ENCODE data around the gene MCM5. TPM values are rescaled to one million over a fixed set of nuclear protein-coding genes. Genes with fewer than 3 reads are reported as not detected.

MCM5 gene
- total and polyA plus RNA-seq, 2 of the 13 experiments (the other 11 are each of a cell fraction or from before 2014, with no cell fraction given), result 40.2 to 93.5 TPM

- TF ChIP-seq MLLT10 (CRISPR knock-in tag; IDR thresholded peaks at IDR 0.05), result no peak
- 0 out of 2 replicates have a peak, but pooled peaks have one; percentile 68 for TF ChIP-seq CBFB (CRISPR knock-in tag; IDR thresholded peaks at IDR 0.05)
- TF ChIP-seq ZBTB33 (CRISPR knock-in tag; IDR thresholded peaks at IDR 0.05), result peak; percentile 29; the same call in 1 of the 2 replicates
- TF ChIP-seq FOXO4 (CRISPR knock-in tag; conservative IDR thresholded peaks at IDR 0.05), result no peak
- peak; percentile 32; the same call in 1 of the 2 replicates for TF ChIP-seq HNF4A (CRISPR knock-in tag; IDR thresholded peaks at IDR 0.05)
- peak; percentile 65 for TF ChIP-seq SP5 (CRISPR knock-in tag; IDR thresholded peaks at IDR 0.05; ENCODE audit: borderline replicate concordance, low read depth)
- TF ChIP-seq ZFP90 (CRISPR knock-in tag; IDR thresholded peaks at IDR 0.05; ENCODE audit: borderline replicate concordance), result 0 out of 2 replicates have a peak, but pooled peaks have one; percentile 53
- peak; percentile 50; the same call in 1 of the 2 replicates for TF ChIP-seq ERF (CRISPR knock-in tag; IDR thresholded peaks at IDR 0.05)
- no peak for TF ChIP-seq TEAD2 (CRISPR knock-in tag; IDR thresholded peaks at IDR 0.05)
- peak; percentile 63; the same call in 1 of the 2 replicates for TF ChIP-seq TOE1 (CRISPR knock-in tag; IDR thresholded peaks at IDR 0.05)
- 0 out of 2 replicates have a peak, but pooled peaks have one; percentile 21 for TF ChIP-seq ZNF800 (CRISPR knock-in tag; IDR thresholded peaks at IDR 0.05)
- TF ChIP-seq ZNF160 (CRISPR knock-in tag; IDR thresholded peaks at IDR 0.05), result peak; percentile 54; the same call in 1 of the 2 replicates
- peak; percentile 69 for TF ChIP-seq SMC3 (IDR thresholded peaks at IDR 0.05; ENCODE audit: low read length)
- TF ChIP-seq PAXIP1 (CRISPR knock-in tag; conservative IDR thresholded peaks at IDR 0.05), result peak; percentile 23
- TF ChIP-seq RBM22 (optimal IDR thresholded peaks at IDR 0.05; ENCODE audit: low read length), result peak; percentile 23
- 0 out of 2 replicates have a peak, but pooled peaks have one; percentile 71 for TF ChIP-seq MTERF4 (CRISPR knock-in tag; IDR thresholded peaks at IDR 0.05)
- 0 out of 2 replicates have a peak, but pooled peaks have one; percentile 35 for TF ChIP-seq ZNF274 (CRISPR knock-in tag; IDR thresholded peaks at IDR 0.05)
Measured at GRCh38 chr22:35350539-35351503, 49.1 kb upstream of the MCM5 start (continued).

Measured in HepG2 (cell line).